Transverse colon (tissue), 4 donors: ENCODE measurements around the gene MDFI. TPM values are rescaled to one million over a fixed set of nuclear protein-coding genes. Genes with fewer than 3 reads are reported as not detected.

Experiments
- DNase-seq: peaks from one replicate; pipeline ENCODE4 v3.0.0-alpha.2; 2019
- H3K27ac ChIP-seq, 4 donors: fragments of 200-600 bp; sonication (generic); 2 replicates each; pipeline ENCODE4 v1.5.1; 2016 to 2018; ENCODE audit warnings: inconsistent platforms in 4 of 4
- H3K27me3 ChIP-seq: fragments of 200-600 bp; sonication (generic); 2 replicates; pipeline ENCODE4 v1.5.1; 2017; ENCODE audit warnings: inconsistent platforms
- H3K36me3 ChIP-seq, 4 donors: fragments of 200-600 bp; sonication (generic); 2 replicates each; pipeline ENCODE4 v1.5.1; 2017 to 2019; ENCODE audit warnings: inconsistent platforms in 4 of 4
- H3K4me1 ChIP-seq, 4 donors: fragments of 200-600 bp; sonication (generic); 2 replicates each; pipeline ENCODE4 v1.5.1; 2017 to 2020; ENCODE audit warnings: inconsistent platforms in 4 of 4
- H3K4me3 ChIP-seq, 4 donors: fragments of 200-600 bp; sonication (generic); 1 replicate in 1 of 4; 2 replicates in 3 of 4; pipeline versions ENCODE4 v1.5.1 to v1.6.1; 2017 to 2019; ENCODE audit warnings: inconsistent platforms in 4 of 4
- H3K9me3 ChIP-seq, 2 donors: fragments of 200-600 bp; sonication (generic); 2 replicates each; pipeline ENCODE4 v1.5.1; 2017 to 2019; ENCODE audit warnings: inconsistent platforms in 2 of 2
- EP300 ChIP-seq: sonication (generic); formaldehyde crosslinking; IDR thresholded peaks from one replicate; pipeline ENCODE4 v1.6.1; 2017; ENCODE audit warnings: antibody characterized with exemption, low read depth
- POLR2A ChIP-seq: fragments of 450-650 bp; IDR thresholded peaks from one replicate; pipeline ENCODE4 v1.6.1; 2016; ENCODE audit warnings: antibody characterized with exemption, mild to moderate bottlenecking, moderate library complexity
- POLR2AphosphoS5 ChIP-seq, 3 donors: sonication (generic); formaldehyde crosslinking; IDR thresholded peaks; one replicate each; pipeline ENCODE4 v1.6.1; 2016; ENCODE audit warnings: antibody characterized with exemption in 3 of 3
- WGBS, 2 donors: methylation state at CpG; one replicate each; pipeline ENCODE4 v1.1.5; 2018; ENCODE audit warnings: low coverage in 1 of 2; 5-methylcytosine and 5-hydroxymethylcytosine counted together
- in situ Hi-C, 4 donors: fragments of 200-750 bp; cut with MboI; loops; one replicate each; pipeline versions ENCODE4 v1.15.0 to v1.15.1; 2017; ENCODE audit warnings: low sequenced_read_pairs in 3 of 4, low pct_ligation_motif_present in 1 of 4, low pct_unique_long_range_greater_than_20kb in 1 of 4
- intact Hi-C: fragments of 100-400 bp; cut with DNase I; formaldehyde crosslinking; loops from one replicate; pipeline ENCODE4 v1.15.1; 2023; ENCODE audit warnings: low total_unique reads
- total RNA-seq, 4 donors: library from RNA; depleted of rRNA; stranded (reverse); fragments of >200 nt; gene quantifications; one replicate each; pipeline ENCODE4 v1.1.0, GENCODE V29; 2016
- TF ChIP-seq, protein P1 (sequence below), 5 experiments: fragments of 200-600 bp in 3 of 5; fragments of 450-650 bp in 2 of 5; sonication (generic) in 3 of 5; IDR thresholded peaks; 1 replicate in 2 of 5; 2 replicates in 3 of 5; pipeline ENCODE4 v1.5.1; 2016 to 2017; ENCODE audit warnings: antibody characterized with exemption in 5 of 5, inconsistent platforms in 3 of 5, mild to moderate bottlenecking in 2 of 5, moderate library complexity in 1 of 5

The MDFI gene
- total RNA-seq, 4 donors from 2014 or later, result 2.1 to 2.2 TPM; not detected in 2

DNA sequence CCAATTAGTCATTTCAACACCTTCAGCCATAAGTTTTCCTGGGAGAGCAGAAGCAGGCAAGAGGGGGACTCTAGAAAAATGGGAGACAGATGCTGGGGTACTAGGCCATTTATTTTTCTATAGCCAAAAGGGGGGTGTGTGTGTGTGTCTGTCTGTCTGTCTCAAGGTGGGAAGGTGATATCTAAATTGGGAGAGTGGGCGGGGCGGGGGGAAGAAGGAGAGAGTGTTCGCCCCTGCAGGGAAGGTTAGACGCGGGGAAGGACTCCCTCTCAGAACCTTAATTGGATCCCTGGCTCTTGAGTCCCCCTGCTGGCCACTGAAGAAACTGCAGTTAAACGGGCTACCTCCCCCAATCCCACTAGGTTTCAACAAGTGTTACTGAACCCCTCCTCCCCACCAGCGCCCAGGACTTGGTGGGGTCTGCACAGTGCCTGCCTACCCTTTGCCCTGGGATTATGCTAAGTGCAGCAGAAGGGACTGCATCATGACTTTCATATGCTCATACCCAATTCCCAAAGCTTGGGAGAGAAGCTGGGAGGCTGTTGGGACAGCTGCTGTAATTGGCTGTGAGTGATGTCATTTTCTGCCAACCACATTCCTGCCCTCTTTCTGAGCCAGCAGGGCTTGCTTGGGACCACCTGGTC, 46.3 kb upstream of the MDFI start:
- WGBS, 2 donors, result 0 to 3% methylated on average over 5 to 7 of the region's 7 CpGs
- intact Hi-C loops (loop anchor here (5.0 kb wide), 3 partner anchors 130 to 220 kb away; no protein-coding TSS in a partner anchor), in situ Hi-C loops (loop anchor here (10.0 to 25.0 kb wide), 6 partner anchors 83 to 227 kb away; no protein-coding TSS in a partner anchor)
- H3K27me3 ChIP-seq, result no peaks in the 10 kb centered on the region
- no peak overlapping the region for H3K27ac ChIP-seq
- no peaks in the 10 kb centered on the region for H3K9me3 ChIP-seq
- peaks cover 0 to 4% (median 0%) of the 10 kb centered on the region in 4 donors for H3K36me3 ChIP-seq
- peak; percentile 77 for DNase-seq
- H3K4me3 ChIP-seq, result no peak overlapping the region
- H3K4me1 ChIP-seq, result no peaks in the 10 kb centered on the region
- TF ChIP-seq, protein P1, sequence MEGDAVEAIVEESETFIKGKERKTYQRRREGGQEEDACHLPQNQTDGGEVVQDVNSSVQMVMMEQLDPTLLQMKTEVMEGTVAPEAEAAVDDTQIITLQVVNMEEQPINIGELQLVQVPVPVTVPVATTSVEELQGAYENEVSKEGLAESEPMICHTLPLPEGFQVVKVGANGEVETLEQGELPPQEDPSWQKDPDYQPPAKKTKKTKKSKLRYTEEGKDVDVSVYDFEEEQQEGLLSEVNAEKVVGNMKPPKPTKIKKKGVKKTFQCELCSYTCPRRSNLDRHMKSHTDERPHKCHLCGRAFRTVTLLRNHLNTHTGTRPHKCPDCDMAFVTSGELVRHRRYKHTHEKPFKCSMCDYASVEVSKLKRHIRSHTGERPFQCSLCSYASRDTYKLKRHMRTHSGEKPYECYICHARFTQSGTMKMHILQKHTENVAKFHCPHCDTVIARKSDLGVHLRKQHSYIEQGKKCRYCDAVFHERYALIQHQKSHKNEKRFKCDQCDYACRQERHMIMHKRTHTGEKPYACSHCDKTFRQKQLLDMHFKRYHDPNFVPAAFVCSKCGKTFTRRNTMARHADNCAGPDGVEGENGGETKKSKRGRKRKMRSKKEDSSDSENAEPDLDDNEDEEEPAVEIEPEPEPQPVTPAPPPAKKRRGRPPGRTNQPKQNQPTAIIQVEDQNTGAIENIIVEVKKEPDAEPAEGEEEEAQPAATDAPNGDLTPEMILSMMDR (IDR thresholded peaks at IDR 0.05), result peak; percentile 91 to 95 (median 94)
- TF ChIP-seq POLR2AphosphoS5 (IDR thresholded peaks at IDR 0.05) (no peak), EP300 (no peak), POLR2A (no peak)

DNA sequence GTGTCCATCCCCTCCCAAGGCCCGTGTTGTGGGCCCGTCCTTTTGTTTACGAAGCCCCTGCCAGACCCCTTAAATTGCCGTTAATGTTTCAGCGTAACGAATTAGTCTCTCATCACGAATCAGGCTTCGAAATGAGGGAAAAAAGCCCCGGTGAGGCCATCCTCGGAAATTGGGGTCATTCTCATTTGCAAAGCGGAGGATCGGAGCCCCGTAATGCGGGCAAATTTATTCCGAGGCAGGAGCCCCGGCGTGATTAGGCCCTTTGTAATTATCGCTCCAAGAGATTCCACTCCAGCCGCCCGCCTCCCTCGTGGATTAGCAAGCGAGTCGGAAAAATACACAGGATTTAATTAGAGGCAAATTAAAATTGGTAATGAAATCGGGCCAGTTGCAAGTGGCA, 44.9 kb upstream of the MDFI start:
- TF ChIP-seq POLR2AphosphoS5 (IDR thresholded peaks at IDR 0.05) (no peak), POLR2A (no peak), EP300 (no peak)
- TF ChIP-seq, protein P1 (IDR thresholded peaks at IDR 0.05), result no peak
- no peak for DNase-seq
- H3K4me1 ChIP-seq, result no peaks in the 10 kb centered on the region
- H3K27me3 ChIP-seq, result no peaks in the 10 kb centered on the region
- intact Hi-C loops (loop anchor here (5.0 kb wide), 3 partner anchors 131 to 221 kb away; no protein-coding TSS in a partner anchor), in situ Hi-C loops (loop anchor here (10.0 to 25.0 kb wide), 6 partner anchors 81 to 229 kb away; no protein-coding TSS in a partner anchor)
- peaks cover 0 to 5% (median 0%) of the 10 kb centered on the region in 4 donors for H3K36me3 ChIP-seq
- H3K9me3 ChIP-seq, result no peaks in the 10 kb centered on the region
- WGBS, 2 donors, result 87 to 93% methylated on average over 10 to 24 of the region's 24 CpGs
- H3K27ac ChIP-seq, result no peak overlapping the region
- H3K4me3 ChIP-seq, result no peak overlapping the region

DNA sequence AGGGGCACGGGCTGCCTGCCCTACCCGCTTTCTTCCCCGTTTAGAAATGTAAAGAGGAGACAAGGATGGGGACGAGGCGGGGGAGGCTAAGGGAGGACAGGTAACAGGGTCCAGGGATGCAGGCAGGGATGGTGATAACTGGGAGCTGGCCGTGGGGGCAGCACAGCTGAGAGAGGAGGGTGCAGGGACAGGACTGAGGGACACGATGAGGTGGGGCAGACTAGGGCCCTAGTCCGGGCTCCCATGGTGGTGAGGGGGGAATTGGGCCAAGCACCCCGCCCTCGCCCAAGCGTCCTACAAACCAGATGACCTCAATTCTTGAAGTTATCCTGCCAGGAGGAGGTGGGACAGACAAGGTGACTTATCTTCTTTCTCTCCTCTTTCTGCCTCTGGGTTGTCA, 44.4 kb upstream of the MDFI start:
- Histone ChIP-seq H3K27ac (no peak overlapping the region), H3K4me3 (no peak overlapping the region), H3K27me3 (no peaks in the 10 kb centered on the region), H3K9me3 (no peaks in the 10 kb centered on the region), H3K36me3 (peaks cover 0 to 5% (median 0%) of the 10 kb centered on the region in 4 donors), H3K4me1 (no peaks in the 10 kb centered on the region)
- WGBS, 2 donors, result 87 to 96% methylated on average over 6 to 11 of the region's 11 CpGs
- DNase-seq, result no peak
- intact Hi-C loops, result loop anchor here (5.0 kb wide), 3 partner anchors 132 to 222 kb away; no protein-coding TSS in a partner anchor
- in situ Hi-C loops, result loop anchor here (10.0 to 25.0 kb wide), 6 partner anchors 81 to 229 kb away; no protein-coding TSS in a partner anchor
- TF ChIP-seq, protein P1 (IDR thresholded peaks at IDR 0.05), result no peak
- no peak for TF ChIP-seq POLR2AphosphoS5 (IDR thresholded peaks at IDR 0.05)

DNA sequence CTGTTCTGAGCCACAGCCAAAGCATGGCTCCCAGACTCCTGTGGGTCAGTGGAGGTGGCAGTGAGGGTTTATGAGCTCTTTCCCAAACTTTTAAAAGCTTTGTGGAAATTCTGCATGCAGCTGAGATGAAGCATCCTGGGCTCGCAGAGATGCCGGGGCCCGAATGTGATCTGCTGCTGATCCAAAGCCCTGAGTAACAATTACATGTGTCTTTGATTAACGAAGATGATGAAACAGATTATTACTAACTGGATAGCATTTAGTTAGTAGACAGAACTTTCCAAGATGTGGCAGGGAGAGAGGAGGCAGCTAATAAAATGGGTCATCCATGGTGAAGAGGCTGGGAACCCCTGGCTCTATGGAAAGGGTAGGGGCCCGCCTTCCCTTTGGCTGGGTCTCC, 43.9 kb upstream of the MDFI start:
- no peak for TF ChIP-seq POLR2AphosphoS5 (IDR thresholded peaks at IDR 0.05)
- TF ChIP-seq, protein P1 (IDR thresholded peaks at IDR 0.05), result no peak
- no peak for TF ChIP-seq POLR2A
- TF ChIP-seq EP300, result no peak
- H3K4me3 ChIP-seq, result no peak overlapping the region
- intact Hi-C loops, result loop anchor here (5.0 kb wide), 3 partner anchors 132 to 222 kb away; no protein-coding TSS in a partner anchor
- WGBS, 2 donors, result 77 to 94% methylated on average over 4 to 5 of the region's 5 CpGs
- DNase-seq, result no peak
- no peaks in the 10 kb centered on the region for H3K9me3 ChIP-seq
- no peaks in the 10 kb centered on the region for H3K4me1 ChIP-seq
- in situ Hi-C loops, result loop anchor here (10.0 to 25.0 kb wide), 6 partner anchors 80 to 230 kb away; no protein-coding TSS in a partner anchor
- H3K36me3 ChIP-seq, result peaks cover 0 to 5% (median 0%) of the 10 kb centered on the region in 4 donors
- H3K27ac ChIP-seq, result no peak overlapping the region
- H3K27me3 ChIP-seq, result no peaks in the 10 kb centered on the region
